HEK293T (cell line): ENCODE measurements around the gene GMEB1.

ENCODE experiments used
- CTBP1 ChIP-seq: fragments of 450-650 bp; IDR thresholded peaks from 2 replicates; pipeline ENCODE4 v1.6.1; 2016; ENCODE audit warnings: borderline replicate concordance
- TF ChIP-seq, protein P1 (sequence below): fragments of 450-650 bp; IDR thresholded peaks from 2 replicates; pipeline ENCODE4 v1.6.1; 2016

DNA sequence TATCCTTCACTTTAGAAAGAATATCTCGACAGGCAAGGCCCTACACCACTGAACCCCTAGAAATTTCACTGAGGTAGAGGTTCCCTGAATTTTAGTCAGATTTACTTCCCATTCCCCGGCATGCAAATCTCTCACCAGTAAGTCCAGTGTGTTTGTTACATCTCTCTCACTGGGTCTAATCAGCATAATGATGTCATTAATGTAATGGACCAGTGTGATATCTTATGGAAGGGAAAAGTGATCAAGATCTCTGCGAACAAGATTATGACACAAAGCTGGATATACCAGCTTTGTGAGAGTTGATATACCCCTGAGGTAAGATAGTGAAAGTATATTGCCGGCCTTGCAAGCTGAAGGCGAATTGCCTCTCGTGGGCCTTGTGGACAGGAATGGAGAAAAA is 12.2 kb upstream of the GMEB1 start:
- no peak for TF ChIP-seq CTBP1
- TF ChIP-seq, protein P1, sequence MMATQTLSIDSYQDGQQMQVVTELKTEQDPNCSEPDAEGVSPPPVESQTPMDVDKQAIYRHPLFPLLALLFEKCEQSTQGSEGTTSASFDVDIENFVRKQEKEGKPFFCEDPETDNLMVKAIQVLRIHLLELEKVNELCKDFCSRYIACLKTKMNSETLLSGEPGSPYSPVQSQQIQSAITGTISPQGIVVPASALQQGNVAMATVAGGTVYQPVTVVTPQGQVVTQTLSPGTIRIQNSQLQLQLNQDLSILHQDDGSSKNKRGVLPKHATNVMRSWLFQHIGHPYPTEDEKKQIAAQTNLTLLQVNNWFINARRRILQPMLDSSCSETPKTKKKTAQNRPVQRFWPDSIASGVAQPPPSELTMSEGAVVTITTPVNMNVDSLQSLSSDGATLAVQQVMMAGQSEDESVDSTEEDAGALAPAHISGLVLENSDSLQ: no peak
